GM13976 (cell line): ENCODE data around the gene DEFB131B.
"Not testable (repeated sequence)": the region's sequence is repeated elsewhere in the genome, so short reads cannot be mapped to it uniquely, and the experiment has no call there.

Experiments
- DNase-seq: peaks from one replicate; pipeline ENCODE4 v3.0.0; 2012; ENCODE audit warnings: low spot score
- in situ Hi-C: fragments of 300-500 bp; cut with MboI; formaldehyde crosslinking; loops from one replicate; pipeline ENCODE4 v1.12.0; 2022; ENCODE audit warnings: low sequenced_read_pairs, mixed read lengths, inconsistent platforms; ENCODE audit not compliant: unreplicated experiment
- TF ChIP-seq, protein P1 (sequence below): IDR thresholded peaks from 2 replicates; pipeline ENCODE4 v1.5.1; 2012; ENCODE audit warnings: borderline replicate concordance, mild to moderate bottlenecking; ENCODE audit not compliant: insufficient read depth; ENCODE audit errors: extremely low read depth, missing control alignments, control extremely low read depth

DEFB131B gene, protein sequence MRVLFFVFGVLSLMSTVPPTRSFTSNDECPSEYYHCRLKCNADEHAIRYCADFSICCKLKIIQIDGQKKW

DNA sequence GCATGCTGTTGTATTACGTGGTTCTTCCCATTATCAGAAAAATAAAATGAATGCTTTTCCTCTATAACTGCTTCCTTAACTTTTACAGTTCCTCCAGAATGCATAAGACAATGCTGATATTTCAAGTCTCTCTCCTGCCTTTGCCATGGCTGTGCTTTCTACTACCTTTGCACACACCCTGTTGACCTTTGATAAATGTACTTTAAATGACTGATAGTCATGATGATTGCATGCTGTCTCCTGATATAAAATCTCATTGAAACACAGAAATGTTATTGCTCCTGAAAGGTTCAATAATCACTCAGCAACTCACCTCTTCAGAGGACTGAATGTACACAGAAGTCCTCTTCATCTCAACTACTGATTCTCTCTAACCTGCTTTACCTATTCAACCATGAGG is at the start of gene DEFB131B:
TSS of gene DEFB131B (plus strand) at position 395 of the 400 bp plus-strand sequence. CDS start at position 395, 0 bp downstream.
- DNase-seq, in situ Hi-C loops: not testable (repeated sequence)

DNA sequence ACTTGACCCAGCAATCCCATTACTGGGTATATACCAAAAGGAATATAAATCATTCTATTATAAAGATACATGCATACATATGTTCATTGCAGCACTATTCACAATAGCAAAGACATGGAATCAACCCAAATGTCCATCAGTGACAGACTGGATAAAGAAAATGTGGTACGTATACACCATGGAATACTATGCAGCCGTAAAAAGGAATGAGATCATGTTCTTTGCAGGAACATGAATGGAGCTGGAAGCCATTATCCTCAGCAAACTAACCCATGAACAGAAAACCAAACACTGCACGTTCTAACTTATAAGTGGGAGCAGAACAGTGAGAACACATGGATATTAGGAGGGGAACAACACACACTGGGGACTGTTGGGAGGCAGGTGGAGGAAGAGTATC is 49.0 kb upstream of the DEFB131B start:
- in situ Hi-C loops, DNase-seq: not testable (repeated sequence)

DNA sequence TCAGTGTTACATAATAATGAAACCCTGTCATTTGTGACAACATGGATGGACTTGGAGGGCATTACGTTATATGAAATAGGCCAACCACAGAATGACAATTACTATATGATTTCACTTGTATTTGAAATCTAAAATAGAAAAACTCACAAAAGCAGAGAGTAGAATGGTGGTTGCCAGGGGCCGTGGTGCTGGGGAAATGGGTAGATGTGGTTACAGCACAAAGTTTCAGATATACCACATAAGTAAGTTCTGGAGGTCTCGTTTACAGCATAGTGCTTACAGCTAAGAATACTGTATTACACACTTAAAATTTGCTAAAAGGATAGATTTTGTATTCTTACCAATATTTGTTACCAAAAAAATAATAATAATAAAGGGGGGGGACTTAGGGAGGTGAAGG is 48.6 kb upstream of the DEFB131B start:
- DNase-seq, in situ Hi-C loops: not testable (repeated sequence)

DNA sequence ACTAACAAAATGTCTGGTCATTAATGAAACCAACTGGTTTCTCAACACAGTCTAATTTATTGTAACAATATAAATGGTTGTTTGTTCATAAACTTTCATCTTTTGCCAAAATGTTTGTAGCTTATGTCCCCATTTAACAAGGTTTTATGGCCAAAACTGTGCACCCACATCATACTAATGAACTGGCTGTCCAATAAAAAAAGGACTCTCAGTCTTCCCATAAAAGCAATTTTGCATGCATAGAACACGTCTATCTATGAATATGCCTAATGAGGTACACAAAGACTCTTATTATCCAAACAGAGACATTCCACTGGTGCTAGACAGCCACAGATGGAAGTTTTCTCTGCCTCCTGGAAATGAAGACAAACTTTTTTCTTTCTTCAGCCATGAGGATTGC is 45.4 kb upstream of the DEFB131B start, which contains the start of gene DEFB108B:
TSS of gene DEFB108B (plus strand) at position 390 of the 400 bp plus-strand sequence. CDS start at position 390, 0 bp downstream.
- in situ Hi-C loops, DNase-seq: not testable (repeated sequence)

DNA sequence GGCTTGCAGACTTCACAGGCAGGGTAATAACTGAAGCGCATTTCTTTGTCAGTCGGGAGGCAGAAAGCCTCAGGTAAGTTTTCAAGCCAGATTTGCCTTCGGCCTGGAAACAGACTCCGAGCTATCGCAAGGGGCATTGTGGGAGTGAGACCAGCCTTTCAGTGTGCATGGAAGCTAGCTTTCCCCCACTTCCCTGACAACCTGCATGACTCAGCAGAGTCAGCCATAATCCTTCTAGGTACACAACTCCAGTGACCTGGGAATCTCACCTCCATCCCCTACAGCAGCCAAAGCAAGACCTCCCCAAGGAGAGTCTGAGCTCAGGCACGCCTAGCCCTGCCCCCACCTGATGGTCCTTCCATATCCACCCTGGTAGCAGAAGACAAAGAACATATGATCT is 35.5 kb upstream of the DEFB131B start:
- DNase-seq, in situ Hi-C loops: not testable (repeated sequence)

DNA sequence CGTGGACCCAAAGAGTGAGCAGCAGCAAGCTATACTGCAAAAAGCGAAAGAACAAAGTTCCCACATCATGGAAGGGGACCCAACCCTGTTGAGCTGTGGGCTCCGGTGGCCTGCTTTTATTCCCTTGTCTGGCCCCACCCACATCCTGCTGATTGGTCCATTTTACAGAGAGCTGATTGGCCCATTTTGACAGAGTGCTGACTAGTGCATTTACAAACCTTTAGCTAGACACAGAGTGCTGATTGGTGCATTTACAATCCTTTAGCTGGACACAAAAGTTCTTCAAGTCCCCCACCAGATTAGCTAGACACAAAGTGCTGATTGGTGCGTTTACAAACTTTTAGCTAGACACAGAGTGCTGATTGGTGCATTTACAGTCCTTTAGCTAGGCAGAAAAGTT is 34.9 kb upstream of the DEFB131B start:
- DNase-seq, in situ Hi-C loops: not testable (repeated sequence)

DNA sequence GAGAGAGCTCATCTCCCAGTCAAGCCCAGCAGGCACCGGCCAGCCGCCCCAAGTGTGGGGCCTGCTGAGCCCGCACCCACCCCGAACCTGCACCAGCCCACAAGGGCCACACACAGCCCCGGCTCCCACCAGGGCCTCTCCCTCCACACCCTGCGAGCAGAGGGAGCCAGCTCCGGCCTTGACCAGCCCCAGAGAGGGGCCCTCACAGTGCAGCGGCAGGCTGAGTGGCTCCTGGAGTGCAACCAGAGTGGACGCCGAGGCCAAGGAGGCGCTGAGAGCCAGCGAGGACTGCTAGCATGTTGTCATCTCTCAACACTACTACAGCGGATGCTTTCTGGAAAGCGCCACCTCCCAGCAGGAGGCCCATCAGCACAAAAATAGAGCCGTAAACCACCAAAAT is 34.4 kb upstream of the DEFB131B start:
- no peak for DNase-seq
- TF ChIP-seq, protein P1, sequence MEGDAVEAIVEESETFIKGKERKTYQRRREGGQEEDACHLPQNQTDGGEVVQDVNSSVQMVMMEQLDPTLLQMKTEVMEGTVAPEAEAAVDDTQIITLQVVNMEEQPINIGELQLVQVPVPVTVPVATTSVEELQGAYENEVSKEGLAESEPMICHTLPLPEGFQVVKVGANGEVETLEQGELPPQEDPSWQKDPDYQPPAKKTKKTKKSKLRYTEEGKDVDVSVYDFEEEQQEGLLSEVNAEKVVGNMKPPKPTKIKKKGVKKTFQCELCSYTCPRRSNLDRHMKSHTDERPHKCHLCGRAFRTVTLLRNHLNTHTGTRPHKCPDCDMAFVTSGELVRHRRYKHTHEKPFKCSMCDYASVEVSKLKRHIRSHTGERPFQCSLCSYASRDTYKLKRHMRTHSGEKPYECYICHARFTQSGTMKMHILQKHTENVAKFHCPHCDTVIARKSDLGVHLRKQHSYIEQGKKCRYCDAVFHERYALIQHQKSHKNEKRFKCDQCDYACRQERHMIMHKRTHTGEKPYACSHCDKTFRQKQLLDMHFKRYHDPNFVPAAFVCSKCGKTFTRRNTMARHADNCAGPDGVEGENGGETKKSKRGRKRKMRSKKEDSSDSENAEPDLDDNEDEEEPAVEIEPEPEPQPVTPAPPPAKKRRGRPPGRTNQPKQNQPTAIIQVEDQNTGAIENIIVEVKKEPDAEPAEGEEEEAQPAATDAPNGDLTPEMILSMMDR: no peak
- in situ Hi-C loops: no loop called here

DNA sequence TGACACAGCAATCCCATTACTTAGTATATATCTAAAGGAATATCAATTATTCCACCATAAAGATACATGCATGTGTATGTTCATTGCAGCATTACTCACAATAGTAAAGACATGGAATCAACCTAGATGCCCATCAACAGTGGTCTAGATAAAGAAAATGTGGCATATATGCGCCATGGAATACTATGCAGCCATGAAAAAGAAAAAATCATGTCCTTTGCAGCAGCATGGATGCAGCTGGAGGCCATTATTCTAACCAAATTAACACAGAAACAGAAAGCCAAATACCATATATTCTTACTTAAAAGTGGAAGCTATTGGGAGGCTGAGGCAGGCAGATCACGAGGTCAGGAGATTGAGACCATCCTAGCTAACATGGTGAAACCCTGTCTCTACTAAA is 24.4 kb upstream of the DEFB131B start:
- in situ Hi-C loops, DNase-seq: not testable (repeated sequence)

DNA sequence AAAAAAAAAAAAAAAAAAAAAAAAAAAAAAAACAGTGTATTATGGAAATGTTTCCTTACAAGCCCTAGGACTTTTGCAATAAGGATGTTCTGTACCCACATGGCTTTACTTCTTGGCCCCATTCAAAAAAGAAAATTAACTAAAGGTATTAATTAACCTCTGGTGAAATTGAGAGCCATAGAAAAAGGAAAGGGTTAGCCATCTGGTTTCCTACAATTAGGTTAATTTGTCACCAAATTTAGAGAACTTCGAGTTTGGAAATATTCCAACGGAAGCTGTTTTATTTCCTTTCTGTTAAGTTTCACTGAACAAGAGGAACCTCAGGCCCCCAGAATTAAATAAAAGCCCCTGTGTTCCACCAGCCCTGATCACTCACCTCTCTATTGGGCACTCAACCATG is 22.4 kb upstream of the DEFB131B start:
- DNase-seq, in situ Hi-C loops: not testable (repeated sequence)

DNA sequence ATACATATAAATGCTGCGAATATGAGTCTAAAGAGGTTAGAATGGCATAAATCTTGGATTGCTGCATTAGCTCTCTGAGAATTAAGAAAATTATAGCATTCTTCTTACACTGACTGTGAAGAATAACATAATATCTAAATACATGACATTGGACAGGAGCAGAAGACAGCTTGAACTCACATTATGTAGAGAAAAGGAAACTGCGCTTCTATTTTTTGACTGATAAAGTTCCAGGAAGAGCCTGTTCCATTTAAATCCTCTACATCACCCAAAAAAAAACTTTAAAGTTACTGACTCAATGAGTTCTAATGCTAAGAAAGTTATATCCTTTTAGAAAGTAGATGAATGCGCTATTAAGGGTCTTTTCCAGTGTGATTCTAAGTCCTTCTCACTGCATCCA is 17.4 kb upstream of the DEFB131B start:
- in situ Hi-C loops: not testable (repeated sequence)

DNA sequence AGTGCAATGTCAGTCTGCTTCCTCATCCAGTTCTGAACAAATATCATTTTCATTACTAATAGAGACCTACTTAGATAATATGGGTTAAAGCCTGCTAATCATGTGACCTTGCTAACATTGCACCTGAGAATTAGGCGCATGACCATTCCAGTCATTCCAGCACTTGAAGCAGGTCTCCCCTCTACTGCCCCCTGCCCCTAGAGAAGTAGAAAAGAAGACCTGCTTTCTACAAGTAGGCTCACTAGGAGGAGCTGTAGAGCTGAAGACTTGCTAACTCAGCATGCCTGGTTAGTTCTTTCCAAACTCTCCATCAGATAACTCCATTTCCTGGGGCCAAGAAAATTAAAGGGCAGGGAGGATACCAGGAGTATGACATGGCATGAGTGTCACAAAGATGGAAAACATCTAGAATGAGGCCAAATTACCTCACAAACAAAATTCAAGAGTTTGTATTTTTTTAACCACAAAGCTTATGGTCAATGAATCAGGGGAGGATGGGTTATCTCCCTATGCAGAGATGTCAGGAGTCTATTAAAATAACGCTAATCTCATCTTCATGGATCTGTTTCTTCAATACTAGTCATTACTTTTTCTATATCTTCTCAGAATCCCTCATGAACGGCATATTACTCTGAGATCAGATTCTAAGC is 14.2 kb upstream of the DEFB131B start:
- in situ Hi-C loops, DNase-seq: not testable (repeated sequence)
- TF ChIP-seq, protein P1: peak; percentile 59

More for the DNA sequence above, 17.4 kb upstream of the DEFB131B start:
- not testable (repeated sequence) for DNase-seq

DNA sequence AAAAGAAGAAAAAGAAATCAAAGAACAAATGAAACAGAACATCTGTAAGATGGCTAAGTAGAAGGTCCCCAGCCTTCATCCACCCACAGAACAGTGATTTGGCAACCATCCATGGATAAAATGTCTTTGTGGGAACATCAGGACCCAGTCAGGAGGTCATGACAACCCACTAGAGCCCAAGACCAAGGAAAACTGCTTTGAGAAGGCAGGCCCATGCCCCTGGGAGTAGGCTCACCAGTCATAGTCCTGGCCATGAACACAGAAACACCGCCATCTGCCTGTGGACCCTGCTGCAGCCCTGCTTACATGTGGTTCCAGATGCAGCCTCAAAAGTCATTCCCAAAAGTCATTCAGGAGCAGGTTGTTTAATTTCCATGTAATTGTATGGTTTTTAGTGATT is 11.0 kb upstream of the DEFB131B start:
- DNase-seq, in situ Hi-C loops: not testable (repeated sequence)

DNA sequence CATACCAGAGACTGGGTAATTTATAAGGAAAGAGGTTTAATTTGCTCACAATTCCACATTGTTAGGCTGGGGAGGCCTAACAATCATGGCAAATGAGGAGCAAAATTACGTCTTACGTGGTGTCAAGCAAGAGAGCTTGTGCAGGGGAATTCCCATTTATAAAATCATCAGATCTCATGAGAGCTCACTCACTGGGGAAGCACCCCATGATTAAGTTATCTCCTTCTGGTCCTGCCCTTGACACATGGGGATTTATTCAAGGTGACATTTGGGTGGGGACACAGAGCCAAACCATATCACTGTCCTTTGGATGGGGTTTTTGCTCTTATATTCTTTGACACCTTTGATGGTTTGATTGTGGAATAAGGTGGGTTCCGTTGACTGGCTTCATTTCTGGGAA is 8.3 kb upstream of the DEFB131B start:
- in situ Hi-C loops: not testable (repeated sequence)
- peak; percentile 2 for DNase-seq

DNA sequence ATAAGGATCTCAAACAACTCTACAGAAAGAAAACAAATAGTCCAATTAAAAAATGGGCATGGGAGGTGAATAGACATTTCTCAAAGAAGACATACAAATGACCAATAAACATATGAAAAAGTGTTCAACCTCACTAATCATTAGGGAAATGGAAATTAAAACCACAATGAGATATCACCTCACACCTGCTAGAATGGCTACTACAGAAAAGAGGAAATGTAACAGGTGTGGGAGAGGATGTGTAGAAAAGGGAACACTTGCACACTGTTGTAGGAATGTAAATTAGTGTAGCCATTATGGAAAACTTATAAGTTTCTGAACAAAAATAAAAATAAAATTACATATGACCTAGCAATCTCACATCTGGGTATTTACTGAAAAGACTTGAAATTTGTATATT is 7.6 kb upstream of the DEFB131B start:
- DNase-seq, in situ Hi-C loops: not testable (repeated sequence)

DNA sequence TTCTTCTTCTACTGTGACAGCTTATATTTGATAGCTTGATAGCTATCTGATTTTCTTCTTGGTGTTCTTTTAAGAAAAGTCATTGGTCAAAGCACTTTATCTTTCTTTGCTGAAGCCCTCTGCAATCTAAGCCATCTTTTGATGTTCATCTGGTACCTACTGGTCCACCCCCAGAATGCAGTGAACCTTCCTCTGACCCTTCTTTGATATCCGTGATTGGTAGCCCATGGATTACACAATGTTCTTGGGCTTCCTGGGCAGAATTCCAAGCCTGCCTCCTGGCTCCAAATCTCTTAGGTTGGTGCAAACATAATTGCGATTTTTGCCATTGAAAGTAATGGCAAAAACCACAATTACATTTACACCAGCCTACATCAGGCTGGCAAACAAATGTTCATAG is 2.0 kb upstream of the DEFB131B start:
- in situ Hi-C loops, DNase-seq: not testable (repeated sequence)

DNA sequence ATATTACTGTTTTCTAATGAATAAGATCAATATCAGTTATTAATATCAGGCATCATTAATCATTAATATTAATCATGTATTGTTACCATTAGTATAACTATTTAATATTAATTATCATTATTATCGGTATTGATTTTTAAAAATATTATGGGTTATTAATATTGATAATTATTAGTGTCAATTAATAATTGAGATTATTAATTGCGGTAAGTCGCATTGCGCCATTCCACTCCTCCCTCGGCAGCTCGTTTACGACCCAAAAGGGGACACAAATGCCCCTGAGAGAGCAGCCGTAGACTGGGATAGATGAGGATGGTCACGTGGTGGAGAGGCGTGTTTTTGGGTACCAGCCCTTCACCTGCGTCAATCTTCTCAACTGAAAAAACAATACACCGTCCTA is 7.6 kb downstream of the DEFB131B start:
- DNase-seq, in situ Hi-C loops: not testable (repeated sequence)
